ENCODE measurements around the gene TRIM6. TPM values are rescaled to one million over a fixed set of nuclear protein-coding genes. Genes with fewer than 3 reads are reported as not detected.
"Not testable (repeated sequence)": the region's sequence is repeated elsewhere in the genome, so short reads cannot be mapped to it uniquely, and the experiment has no call there.

Gene TRIM6
- total and polyA plus RNA-seq, 5 donors from 2014 or later, result 0.91 TPM; not detected in 4

DNA sequence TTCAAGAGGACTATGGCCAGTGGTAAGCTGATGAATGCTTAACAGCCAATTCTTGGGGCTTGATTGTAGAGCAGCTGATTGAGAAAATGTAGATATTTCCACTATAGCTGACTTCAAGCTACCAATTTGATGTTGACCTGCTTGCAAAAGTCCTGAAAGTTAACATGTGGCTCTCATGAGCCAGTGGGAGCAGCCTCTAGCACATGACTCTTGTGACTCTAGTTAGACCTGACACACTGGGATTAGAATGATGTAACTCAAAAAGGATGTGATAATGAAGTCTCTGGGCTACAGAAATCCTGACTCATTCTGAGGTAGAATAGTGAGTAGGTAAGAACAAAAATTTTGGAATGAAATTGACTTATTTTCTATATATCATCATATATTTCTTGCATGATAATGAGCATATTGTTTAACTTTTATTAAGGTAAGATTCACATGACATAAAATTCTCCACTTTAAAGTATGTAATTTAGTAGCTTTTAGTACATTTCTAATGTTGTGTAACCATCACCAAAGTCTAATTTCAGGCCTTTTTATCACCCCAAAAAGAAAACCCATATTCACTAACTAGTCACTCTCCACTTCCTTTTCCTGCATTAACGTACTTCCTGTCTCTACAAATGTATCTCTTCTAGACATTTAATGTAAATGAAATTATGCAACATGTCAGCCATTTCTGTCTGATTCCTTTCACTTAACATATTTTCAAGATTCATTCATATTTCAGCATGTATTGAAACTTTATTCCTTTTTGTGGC lies 32.0 kb upstream of the TRIM6 start:
- Histone ChIP-seq H3K27ac (ENCODE audit: insufficient read depth, low read length, poor library complexity, severe bottlenecking) (no peak overlapping the region), H3K36me3 (ENCODE audit: control insufficient read depth, insufficient read depth, low read length) (no peaks in the 10 kb centered on the region), H3K9me3 (ENCODE audit: control insufficient read depth in 2 of 2, low read length in 2 of 2) (no peaks in the 10 kb centered on the region), H3K4me3 (ENCODE audit: low read depth, low read length) (no peak overlapping the region), H3K4me1 (ENCODE audit: control insufficient read depth, insufficient read depth, low read length, poor library complexity, severe bottlenecking) (no peaks in the 10 kb centered on the region), H3K27me3 (ENCODE audit: control insufficient read depth, insufficient read depth, low read length) (no peaks in the 10 kb centered on the region)
- Mint-ChIP-seq H3K27me3 (no peaks in the 10 kb centered on the region), H3K36me3 (no peaks in the 10 kb centered on the region), H3K4me3 (no peak overlapping the region), H3K9me3 (peaks cover 0 to 6% (median 0%) of the 10 kb centered on the region in 7 donors), H3K4me1 (peaks cover 1 to 5% (median 4%) of the 10 kb centered on the region in 4 donors), H3K27ac (no peak overlapping the region)
- ATAC-seq (ENCODE audit: low read depth in 2 of 2), result no peak
- peak in 1 of 3 donors; percentile 21 for DNase-seq

DNA sequence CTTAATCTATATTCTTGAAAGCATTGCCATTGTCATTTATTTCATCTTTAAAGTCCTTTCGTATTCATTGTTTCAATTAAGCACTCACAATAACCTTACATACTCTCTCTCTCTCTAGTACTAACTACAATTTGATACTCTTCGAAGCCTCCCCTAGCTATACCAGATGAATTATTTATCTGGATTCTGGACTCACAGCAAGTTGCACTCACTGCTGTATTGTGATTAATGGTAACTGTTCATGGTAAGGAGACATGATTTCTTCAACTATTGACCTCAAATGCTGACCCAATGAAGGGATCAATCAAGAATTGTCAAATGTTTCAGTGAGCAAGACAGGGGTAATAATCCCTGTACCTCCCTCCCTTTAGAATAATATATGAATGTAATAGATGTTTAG lies 21.8 kb upstream of the TRIM6 start:
- Mint-ChIP-seq H3K27ac (no peak overlapping the region), H3K27me3 (no peaks in the 10 kb centered on the region), H3K9me3 (peaks cover 0 to 4% (median 0%) of the 10 kb centered on the region in 7 donors), H3K4me1 (no peaks in the 10 kb centered on the region), H3K4me3 (no peak overlapping the region), H3K36me3 (no peaks in the 10 kb centered on the region)
- Histone ChIP-seq H3K27ac (ENCODE audit: insufficient read depth, low read length, poor library complexity, severe bottlenecking) (no peak overlapping the region), H3K36me3 (ENCODE audit: control insufficient read depth, insufficient read depth, low read length) (no peaks in the 10 kb centered on the region), H3K4me1 (ENCODE audit: control insufficient read depth, insufficient read depth, low read length, poor library complexity, severe bottlenecking) (no peaks in the 10 kb centered on the region), H3K27me3 (ENCODE audit: control insufficient read depth, insufficient read depth, low read length) (no peaks in the 10 kb centered on the region), H3K9me3 (ENCODE audit: control insufficient read depth in 2 of 2, low read length in 2 of 2) (no peaks in the 10 kb centered on the region), H3K4me3 (ENCODE audit: low read depth, low read length) (no peak overlapping the region)
- ATAC-seq (ENCODE audit: low read depth in 2 of 2) (no peak), DNase-seq (no peak)

DNA sequence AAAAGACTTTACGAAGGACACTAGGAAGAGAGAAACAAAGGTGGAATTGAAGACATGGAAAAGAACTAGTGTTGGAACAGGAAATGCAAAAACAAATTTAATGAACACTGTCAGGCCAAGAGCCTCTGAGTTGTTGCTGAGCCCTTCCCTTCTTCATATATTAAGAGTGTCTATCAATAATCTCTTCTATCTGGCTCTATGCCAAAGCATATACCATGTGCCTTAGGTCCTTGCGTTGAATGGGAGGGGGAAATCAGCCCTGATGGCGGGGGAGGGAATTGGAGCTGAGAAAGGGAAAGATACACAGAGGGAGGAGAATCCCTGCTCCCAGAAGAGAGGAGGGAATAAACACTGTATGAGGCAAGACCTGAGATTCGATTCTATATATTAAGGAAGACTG lies 21.3 kb upstream of the TRIM6 start:
- no peaks in the 10 kb centered on the region for H3K4me1 ChIP-seq (ENCODE audit: control insufficient read depth, insufficient read depth, low read length, poor library complexity, severe bottlenecking)
- Mint-ChIP-seq H3K4me1 (no peaks in the 10 kb centered on the region), H3K27me3 (no peaks in the 10 kb centered on the region), H3K9me3 (peaks cover 0 to 4% (median 0%) of the 10 kb centered on the region in 7 donors), H3K27ac (no peak overlapping the region), H3K36me3 (no peaks in the 10 kb centered on the region), H3K4me3 (no peak overlapping the region)
- no peak overlapping the region for H3K27ac ChIP-seq (ENCODE audit: insufficient read depth, low read length, poor library complexity, severe bottlenecking)
- no peaks in the 10 kb centered on the region for H3K9me3 ChIP-seq (ENCODE audit: control insufficient read depth in 2 of 2, low read length in 2 of 2)
- no peak for DNase-seq
- no peak overlapping the region for H3K4me3 ChIP-seq (ENCODE audit: low read depth, low read length)
- no peaks in the 10 kb centered on the region for H3K27me3 ChIP-seq (ENCODE audit: control insufficient read depth, insufficient read depth, low read length)
- H3K36me3 ChIP-seq (ENCODE audit: control insufficient read depth, insufficient read depth, low read length), result no peaks in the 10 kb centered on the region
- ATAC-seq (ENCODE audit: low read depth in 2 of 2), result no peak

DNA sequence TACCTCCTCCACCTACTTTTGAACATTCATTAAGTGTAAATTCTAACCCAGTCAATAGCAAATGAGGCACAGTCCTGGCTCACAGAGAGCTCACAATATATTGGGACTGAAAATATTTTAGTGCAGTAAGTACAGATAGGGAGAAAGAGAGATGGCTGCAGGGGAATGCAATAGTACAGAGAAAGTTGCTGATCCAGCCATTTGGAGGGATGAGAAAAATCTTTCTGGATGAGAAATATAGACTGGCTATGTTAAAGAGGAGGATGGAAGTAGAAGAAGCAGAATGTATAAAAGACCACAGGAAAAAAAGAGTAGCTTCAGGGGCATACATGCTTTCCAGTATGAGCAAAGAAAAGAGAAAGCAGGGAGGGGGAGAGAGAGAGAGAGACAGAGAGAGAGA lies 19.3 kb upstream of the TRIM6 start:
- H3K4me1 ChIP-seq (ENCODE audit: control insufficient read depth, insufficient read depth, low read length, poor library complexity, severe bottlenecking), result no peaks in the 10 kb centered on the region
- H3K27ac ChIP-seq (ENCODE audit: insufficient read depth, low read length, poor library complexity, severe bottlenecking), result no peak overlapping the region
- ATAC-seq (ENCODE audit: low read depth in 2 of 2), result no peak
- no peaks in the 10 kb centered on the region for H3K36me3 Mint-ChIP-seq
- no peak for DNase-seq
- H3K27me3 ChIP-seq (ENCODE audit: control insufficient read depth, insufficient read depth, low read length), result no peaks in the 10 kb centered on the region
- no peaks in the 10 kb centered on the region for H3K9me3 ChIP-seq (ENCODE audit: control insufficient read depth in 2 of 2, low read length in 2 of 2)
- no peak overlapping the region for H3K27ac Mint-ChIP-seq
- no peaks in the 10 kb centered on the region for H3K4me1 Mint-ChIP-seq
- H3K4me3 Mint-ChIP-seq, result no peak overlapping the region
- H3K4me3 ChIP-seq (ENCODE audit: low read depth, low read length), result no peak overlapping the region
- H3K36me3 ChIP-seq (ENCODE audit: control insufficient read depth, insufficient read depth, low read length), result no peaks in the 10 kb centered on the region
- H3K9me3 Mint-ChIP-seq, result no peaks in the 10 kb centered on the region
- no peaks in the 10 kb centered on the region for H3K27me3 Mint-ChIP-seq

DNA sequence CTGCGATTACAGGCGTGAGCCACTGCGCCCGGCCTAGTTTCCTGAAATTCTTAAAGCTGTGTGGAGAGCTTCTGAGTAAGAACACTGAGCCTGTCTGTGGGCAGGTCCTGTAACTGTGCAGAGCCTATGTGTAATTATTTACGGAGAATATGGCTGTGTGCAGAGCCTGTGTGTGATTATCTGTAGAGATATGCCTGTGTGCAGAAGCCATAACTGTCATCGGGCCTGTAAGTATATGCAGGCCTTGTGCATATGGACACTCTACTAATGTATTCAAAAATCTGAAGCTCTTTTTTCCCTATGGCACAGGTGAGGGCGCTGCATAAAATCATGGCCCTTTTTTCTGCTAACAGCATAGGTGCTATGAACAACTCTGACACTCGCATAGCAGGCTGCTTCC lies 15.9 kb upstream of the TRIM6 start, which contains the start of gene OR52B6:
TSS of gene OR52B6 (plus strand) at position 301 of the 400 bp plus-strand sequence. CDS start at position 301, 0 bp downstream.
- Mint-ChIP-seq H3K9me3 (peaks cover 0 to 5% (median 0%) of the 10 kb centered on the region in 7 donors), H3K27ac (peak within 1 kb of the TSS in 1 of 3 donors; percentile 72), H3K36me3 (no peaks in the 10 kb centered on the region), H3K27me3 (no peaks in the 10 kb centered on the region), H3K4me1 (no peaks in the 10 kb centered on the region), H3K4me3 (no peak within 1 kb of the TSS)
- Histone ChIP-seq H3K4me3 (ENCODE audit: low read depth, low read length) (no peak within 1 kb of the TSS), H3K27me3 (ENCODE audit: control insufficient read depth, insufficient read depth, low read length) (no peaks in the 10 kb centered on the region), H3K36me3 (ENCODE audit: control insufficient read depth, insufficient read depth, low read length) (no peaks in the 10 kb centered on the region), H3K4me1 (ENCODE audit: control insufficient read depth, insufficient read depth, low read length, poor library complexity, severe bottlenecking) (no peaks in the 10 kb centered on the region), H3K9me3 (ENCODE audit: control insufficient read depth in 2 of 2, low read length in 2 of 2) (no peaks in the 10 kb centered on the region), H3K27ac (ENCODE audit: insufficient read depth, low read length, poor library complexity, severe bottlenecking) (no peak within 1 kb of the TSS)
- DNase-seq (no peak), ATAC-seq (ENCODE audit: low read depth in 2 of 2) (no peak)

DNA sequence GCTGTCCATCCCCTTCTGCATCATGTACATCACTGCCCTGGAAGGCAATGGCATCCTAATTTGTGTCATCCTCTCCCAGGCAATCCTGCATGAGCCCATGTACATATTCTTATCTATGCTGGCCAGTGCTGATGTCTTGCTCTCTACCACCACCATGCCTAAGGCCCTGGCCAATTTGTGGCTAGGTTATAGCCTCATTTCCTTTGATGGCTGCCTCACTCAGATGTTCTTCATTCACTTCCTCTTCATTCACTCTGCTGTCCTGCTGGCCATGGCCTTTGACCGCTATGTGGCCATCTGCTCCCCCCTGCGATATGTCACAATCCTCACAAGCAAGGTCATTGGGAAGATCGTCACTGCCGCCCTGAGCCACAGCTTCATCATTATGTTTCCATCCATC lies 15.4 kb upstream of the TRIM6 start:
- ATAC-seq (ENCODE audit: low read depth in 2 of 2), result no peak
- Mint-ChIP-seq H3K4me3 (no peak overlapping the region), H3K4me1 (no peaks in the 10 kb centered on the region), H3K27ac (peak overlapping the region in 1 of 3 donors; percentile 72), H3K9me3 (peaks cover 0 to 5% (median 0%) of the 10 kb centered on the region in 7 donors), H3K36me3 (no peaks in the 10 kb centered on the region), H3K27me3 (no peaks in the 10 kb centered on the region)
- no peak overlapping the region for H3K4me3 ChIP-seq (ENCODE audit: low read depth, low read length)
- no peaks in the 10 kb centered on the region for H3K27me3 ChIP-seq (ENCODE audit: control insufficient read depth, insufficient read depth, low read length)
- no peaks in the 10 kb centered on the region for H3K9me3 ChIP-seq (ENCODE audit: control insufficient read depth in 2 of 2, low read length in 2 of 2)
- no peak overlapping the region for H3K27ac ChIP-seq (ENCODE audit: insufficient read depth, low read length, poor library complexity, severe bottlenecking)
- H3K36me3 ChIP-seq (ENCODE audit: control insufficient read depth, insufficient read depth, low read length), result no peaks in the 10 kb centered on the region
- no peaks in the 10 kb centered on the region for H3K4me1 ChIP-seq (ENCODE audit: control insufficient read depth, insufficient read depth, low read length, poor library complexity, severe bottlenecking)
- DNase-seq, result no peak

DNA sequence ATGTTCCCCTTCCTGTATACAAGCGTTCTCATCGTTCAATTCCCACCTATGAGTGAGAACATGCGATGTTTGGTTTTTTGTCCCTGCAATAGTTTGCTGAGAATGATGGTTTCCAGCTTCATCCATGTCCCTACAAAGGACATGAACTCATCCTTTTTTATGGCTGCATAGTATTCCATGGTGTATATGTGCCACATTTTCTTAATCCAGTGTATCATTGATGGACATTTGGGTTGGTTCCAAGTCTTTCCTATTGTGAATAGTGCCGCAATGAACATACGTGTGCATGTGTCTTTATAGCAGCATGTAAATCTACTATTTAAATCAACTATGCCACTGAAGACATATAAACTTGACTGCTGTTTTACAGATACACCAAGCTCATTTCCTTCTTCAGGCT lies 12.0 kb upstream of the TRIM6 start:
- H3K4me3 Mint-ChIP-seq; H3K27me3 ChIP-seq (ENCODE audit: control insufficient read depth, insufficient read depth, low read length); H3K4me1 ChIP-seq (ENCODE audit: control insufficient read depth, insufficient read depth, low read length, poor library complexity, severe bottlenecking); H3K27ac ChIP-seq (ENCODE audit: insufficient read depth, low read length, poor library complexity, severe bottlenecking); H3K9me3 Mint-ChIP-seq; H3K9me3 ChIP-seq (ENCODE audit: control insufficient read depth in 2 of 2, low read length in 2 of 2); ATAC-seq (ENCODE audit: low read depth in 2 of 2); H3K4me3 ChIP-seq (ENCODE audit: low read depth, low read length); H3K27ac Mint-ChIP-seq; H3K36me3 ChIP-seq (ENCODE audit: control insufficient read depth, insufficient read depth, low read length); H3K4me1 Mint-ChIP-seq; H3K27me3 Mint-ChIP-seq; H3K36me3 Mint-ChIP-seq; DNase-seq: not testable (repeated sequence)

DNA sequence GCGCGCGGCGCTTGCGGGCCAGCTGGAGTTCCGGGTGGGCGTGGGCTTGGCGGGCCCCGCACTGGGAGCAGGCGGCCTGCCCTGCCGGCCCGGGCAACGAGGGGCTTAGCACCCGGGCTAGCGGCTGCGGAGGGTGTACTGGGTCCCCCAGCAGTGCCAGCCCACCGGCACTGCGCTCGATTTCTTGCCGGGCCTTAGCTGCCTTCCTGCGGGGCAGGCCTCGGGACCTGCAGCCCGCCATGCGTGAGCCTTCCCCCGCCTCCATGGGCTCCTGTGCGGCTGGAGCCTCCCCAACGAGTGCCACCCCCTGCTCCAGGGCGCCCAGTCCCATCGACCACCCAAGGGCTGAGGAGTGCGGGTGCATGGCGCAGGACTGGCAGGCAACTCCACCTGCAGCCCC lies 6.5 kb upstream of the TRIM6 start:
- H3K27ac ChIP-seq (ENCODE audit: insufficient read depth, low read length, poor library complexity, severe bottlenecking); H3K4me3 ChIP-seq (ENCODE audit: low read depth, low read length); H3K36me3 ChIP-seq (ENCODE audit: control insufficient read depth, insufficient read depth, low read length); ATAC-seq (ENCODE audit: low read depth in 2 of 2); H3K4me1 Mint-ChIP-seq; H3K27me3 Mint-ChIP-seq; H3K36me3 Mint-ChIP-seq; H3K27me3 ChIP-seq (ENCODE audit: control insufficient read depth, insufficient read depth, low read length); H3K9me3 Mint-ChIP-seq; H3K27ac Mint-ChIP-seq; H3K9me3 ChIP-seq (ENCODE audit: control insufficient read depth in 2 of 2, low read length in 2 of 2); DNase-seq; H3K4me1 ChIP-seq (ENCODE audit: control insufficient read depth, insufficient read depth, low read length, poor library complexity, severe bottlenecking); H3K4me3 Mint-ChIP-seq: not testable (repeated sequence)
